Transverse colon (tissue), 3 donors: ENCODE results near the gene SORL1.

Experiments
- POLR2A ChIP-seq: fragments of 450-650 bp; IDR thresholded peaks from one replicate; pipeline ENCODE4 v1.6.1; 2016; ENCODE audit warnings: antibody characterized with exemption, mild to moderate bottlenecking, moderate library complexity
- TF ChIP-seq, protein P1 (sequence below), 5 experiments: fragments of 200-600 bp in 3 of 5; fragments of 450-650 bp in 2 of 5; sonication (generic) in 3 of 5; IDR thresholded peaks; 1 replicate in 2 of 5; 2 replicates in 3 of 5; pipeline ENCODE4 v1.5.1; 2016 to 2017; ENCODE audit warnings: antibody characterized with exemption in 5 of 5, inconsistent platforms in 3 of 5, mild to moderate bottlenecking in 2 of 5, moderate library complexity in 1 of 5

DNA sequence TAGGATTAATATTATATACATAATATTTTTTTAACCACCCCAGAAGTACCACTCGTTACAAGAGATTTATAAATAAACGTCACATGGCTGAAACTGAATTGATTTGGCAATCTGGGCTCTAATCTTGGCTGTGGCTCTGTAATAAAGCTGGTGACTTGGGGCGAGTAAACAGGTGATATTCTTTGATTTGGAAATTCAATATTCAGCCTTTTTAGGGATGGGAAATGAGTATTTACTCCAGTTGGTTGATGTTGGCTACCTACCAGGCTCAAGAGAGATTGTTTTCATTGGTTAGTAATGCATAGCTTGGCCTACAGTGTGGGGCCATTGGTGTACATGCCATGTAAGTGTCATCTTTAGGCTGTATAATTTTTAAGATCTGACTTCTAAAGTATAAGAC lies 118.3 kb downstream of the SORL1 start:
- TF ChIP-seq, protein P1, sequence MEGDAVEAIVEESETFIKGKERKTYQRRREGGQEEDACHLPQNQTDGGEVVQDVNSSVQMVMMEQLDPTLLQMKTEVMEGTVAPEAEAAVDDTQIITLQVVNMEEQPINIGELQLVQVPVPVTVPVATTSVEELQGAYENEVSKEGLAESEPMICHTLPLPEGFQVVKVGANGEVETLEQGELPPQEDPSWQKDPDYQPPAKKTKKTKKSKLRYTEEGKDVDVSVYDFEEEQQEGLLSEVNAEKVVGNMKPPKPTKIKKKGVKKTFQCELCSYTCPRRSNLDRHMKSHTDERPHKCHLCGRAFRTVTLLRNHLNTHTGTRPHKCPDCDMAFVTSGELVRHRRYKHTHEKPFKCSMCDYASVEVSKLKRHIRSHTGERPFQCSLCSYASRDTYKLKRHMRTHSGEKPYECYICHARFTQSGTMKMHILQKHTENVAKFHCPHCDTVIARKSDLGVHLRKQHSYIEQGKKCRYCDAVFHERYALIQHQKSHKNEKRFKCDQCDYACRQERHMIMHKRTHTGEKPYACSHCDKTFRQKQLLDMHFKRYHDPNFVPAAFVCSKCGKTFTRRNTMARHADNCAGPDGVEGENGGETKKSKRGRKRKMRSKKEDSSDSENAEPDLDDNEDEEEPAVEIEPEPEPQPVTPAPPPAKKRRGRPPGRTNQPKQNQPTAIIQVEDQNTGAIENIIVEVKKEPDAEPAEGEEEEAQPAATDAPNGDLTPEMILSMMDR (IDR thresholded peaks at IDR 0.05), result no peak
- no peak for TF ChIP-seq POLR2A
